GM13977 (cell line): ENCODE results near the gene DLEC1.

Experiments
- DNase-seq: peaks from one replicate; pipeline ENCODE4 v3.0.0; 2012; ENCODE audit warnings: low spot score
- in situ Hi-C: fragments of 300-500 bp; cut with MboI; formaldehyde crosslinking; loops from one replicate; pipeline ENCODE4 v1.12.0; 2022; ENCODE audit warnings: low sequenced_read_pairs, low pct_unique_long_range_greater_than_20kb, mixed read lengths, inconsistent platforms; ENCODE audit not compliant: unreplicated experiment
- TF ChIP-seq, protein P1 (sequence below): IDR thresholded peaks from 2 replicates; pipeline ENCODE4 v1.5.1; 2012; ENCODE audit warnings: mild to moderate bottlenecking, control low read depth; ENCODE audit not compliant: insufficient read depth; ENCODE audit errors: extremely low read depth, missing control alignments

Gene DLEC1

DNA sequence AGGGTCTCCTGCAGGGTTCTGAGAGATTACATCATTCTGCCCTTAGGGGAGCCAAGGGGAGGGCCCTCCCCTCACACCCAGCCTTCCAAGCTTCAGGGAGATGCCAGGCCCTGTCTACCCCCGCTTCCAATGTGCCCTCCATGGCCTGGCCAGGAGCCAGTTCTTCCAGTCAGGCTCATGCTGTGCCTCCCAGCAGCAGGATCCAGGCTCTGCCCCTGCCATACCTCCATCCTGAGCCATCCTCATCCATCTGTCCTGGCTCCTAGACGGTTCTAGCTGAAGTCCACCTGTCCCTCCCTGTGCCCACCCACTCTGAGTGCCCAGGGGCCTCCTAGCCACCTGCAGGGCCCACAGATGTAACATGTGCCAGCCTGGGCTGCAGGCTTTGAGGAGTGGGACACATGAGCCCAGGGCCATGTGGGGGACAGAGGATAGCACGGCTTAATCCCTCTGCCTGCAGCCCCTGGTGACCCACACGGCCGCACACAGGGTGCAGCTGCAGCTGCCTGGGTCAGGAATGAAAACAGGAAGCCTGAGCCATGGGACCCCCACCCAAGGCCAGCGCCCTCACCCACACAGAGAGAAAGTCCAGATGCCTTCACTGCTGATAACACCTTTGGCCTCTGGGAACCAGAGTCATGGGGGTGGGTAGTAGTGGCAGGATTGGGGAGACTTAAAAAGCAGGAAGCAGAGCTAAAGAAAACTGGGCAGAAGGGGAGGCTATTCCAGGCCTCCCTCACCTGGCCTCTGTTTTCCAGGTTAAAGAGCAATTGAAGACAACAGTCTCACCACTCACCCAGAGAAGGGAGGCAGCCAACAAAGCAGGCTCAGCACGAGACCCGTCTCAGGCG, 21.3 kb upstream of the DLEC1 start:
- DNase-seq: no peak
- in situ Hi-C loops: no loop called here
- TF ChIP-seq, protein P1, sequence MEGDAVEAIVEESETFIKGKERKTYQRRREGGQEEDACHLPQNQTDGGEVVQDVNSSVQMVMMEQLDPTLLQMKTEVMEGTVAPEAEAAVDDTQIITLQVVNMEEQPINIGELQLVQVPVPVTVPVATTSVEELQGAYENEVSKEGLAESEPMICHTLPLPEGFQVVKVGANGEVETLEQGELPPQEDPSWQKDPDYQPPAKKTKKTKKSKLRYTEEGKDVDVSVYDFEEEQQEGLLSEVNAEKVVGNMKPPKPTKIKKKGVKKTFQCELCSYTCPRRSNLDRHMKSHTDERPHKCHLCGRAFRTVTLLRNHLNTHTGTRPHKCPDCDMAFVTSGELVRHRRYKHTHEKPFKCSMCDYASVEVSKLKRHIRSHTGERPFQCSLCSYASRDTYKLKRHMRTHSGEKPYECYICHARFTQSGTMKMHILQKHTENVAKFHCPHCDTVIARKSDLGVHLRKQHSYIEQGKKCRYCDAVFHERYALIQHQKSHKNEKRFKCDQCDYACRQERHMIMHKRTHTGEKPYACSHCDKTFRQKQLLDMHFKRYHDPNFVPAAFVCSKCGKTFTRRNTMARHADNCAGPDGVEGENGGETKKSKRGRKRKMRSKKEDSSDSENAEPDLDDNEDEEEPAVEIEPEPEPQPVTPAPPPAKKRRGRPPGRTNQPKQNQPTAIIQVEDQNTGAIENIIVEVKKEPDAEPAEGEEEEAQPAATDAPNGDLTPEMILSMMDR: no peak

DNA sequence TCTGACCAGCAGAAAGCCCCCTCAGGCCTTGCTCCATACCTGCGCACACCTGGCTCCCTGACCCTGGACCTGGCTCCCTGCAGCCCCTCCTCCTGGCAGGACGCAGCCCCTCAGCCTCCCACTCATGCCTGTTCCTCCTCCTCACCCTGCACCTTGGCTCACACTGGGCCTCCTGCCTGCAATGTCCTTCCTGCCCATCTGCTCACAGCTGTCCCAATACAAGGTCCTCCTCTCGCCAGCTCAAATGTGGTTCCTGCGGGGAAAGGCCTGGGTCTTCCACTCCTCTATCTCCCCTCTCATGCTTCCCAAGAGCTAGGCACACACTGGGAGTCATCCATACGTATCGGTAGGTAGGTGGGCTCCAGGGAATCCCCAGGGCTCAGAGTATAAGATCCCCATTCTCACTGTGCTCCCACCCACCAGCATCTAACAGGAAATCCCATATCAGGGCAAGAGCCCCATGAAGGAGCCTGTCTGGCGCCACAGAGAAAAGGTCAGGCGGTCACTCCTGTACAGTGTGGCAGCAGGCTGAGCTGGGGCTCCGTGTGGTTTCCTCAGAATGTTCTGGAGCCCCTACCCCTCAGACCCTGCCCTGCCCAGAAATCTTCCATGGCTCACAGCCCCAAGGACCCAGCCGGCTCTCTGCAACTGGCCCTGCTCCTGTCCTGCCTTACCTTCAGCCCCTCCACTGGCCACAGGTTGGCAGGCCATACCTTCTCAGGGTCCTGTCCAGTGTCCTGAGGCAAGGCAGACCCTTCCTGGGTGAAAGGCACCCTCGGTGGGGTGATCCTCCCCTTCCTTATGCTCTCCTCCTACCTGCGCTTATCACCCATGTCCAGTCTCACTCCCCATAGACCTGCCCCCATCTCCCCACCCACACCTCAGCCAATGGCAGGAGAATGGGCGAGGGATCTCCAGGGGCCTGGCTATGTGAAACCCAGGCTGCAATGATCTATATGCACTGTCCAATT, 20.4 kb upstream of the DLEC1 start:
- TF ChIP-seq, protein P1: no peak
- DNase-seq: no peak
- in situ Hi-C loops: no loop called here

DNA sequence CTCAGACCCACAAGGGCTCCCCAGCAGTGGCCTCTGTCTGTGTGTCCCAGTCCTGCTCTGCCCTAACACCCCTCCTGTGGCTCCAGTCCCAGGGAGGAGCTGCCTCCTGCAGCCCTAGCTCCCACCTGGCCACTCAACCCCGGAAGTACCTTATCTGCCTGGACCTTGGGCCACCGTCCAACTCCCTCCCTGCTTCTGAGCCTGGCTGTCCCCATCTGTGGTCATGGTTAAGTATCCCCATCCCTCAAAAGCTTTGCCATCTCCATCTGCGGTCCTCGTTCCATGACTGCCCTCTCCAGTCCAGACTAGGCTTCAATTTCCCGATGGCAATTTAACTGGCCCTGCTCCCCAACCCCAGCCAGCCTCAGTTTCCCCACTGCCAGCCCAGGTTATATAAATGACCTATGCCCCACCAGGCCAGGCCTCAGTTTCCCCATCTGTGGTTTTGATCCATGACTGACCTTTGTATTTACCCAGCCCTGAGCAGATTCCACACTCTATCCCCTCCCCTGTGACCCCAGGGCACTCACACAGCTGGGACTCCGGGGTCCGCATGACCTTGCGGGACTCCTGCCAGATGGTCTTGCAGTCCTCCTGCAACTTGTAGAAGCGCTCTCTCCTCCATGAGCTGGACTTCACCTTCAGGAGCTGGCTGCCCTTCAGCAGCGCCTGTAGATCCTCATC, 19.2 kb upstream of the DLEC1 start:
- TF ChIP-seq, protein P1: no peak
- in situ Hi-C loops: no loop called here
- no peak for DNase-seq

DNA sequence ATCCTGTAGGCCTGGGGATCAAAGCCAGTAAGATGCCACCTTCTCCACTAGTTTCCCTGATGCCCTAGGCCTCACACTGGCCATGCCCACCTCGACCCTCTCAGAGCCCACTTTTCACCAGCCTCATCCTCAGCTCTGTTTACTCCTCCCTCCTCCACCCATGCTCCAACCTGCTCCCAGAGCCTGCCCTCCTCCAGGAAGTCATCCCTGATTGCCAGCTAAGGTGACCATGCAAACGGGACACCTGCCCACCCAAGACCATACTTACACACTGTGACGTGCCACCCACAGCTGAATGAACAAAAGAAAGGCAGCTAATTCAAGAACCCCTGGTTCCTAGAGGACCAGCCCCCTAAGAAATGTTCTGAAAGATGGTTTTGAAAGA, 18.7 kb upstream of the DLEC1 start:
- no peak for DNase-seq

DNA sequence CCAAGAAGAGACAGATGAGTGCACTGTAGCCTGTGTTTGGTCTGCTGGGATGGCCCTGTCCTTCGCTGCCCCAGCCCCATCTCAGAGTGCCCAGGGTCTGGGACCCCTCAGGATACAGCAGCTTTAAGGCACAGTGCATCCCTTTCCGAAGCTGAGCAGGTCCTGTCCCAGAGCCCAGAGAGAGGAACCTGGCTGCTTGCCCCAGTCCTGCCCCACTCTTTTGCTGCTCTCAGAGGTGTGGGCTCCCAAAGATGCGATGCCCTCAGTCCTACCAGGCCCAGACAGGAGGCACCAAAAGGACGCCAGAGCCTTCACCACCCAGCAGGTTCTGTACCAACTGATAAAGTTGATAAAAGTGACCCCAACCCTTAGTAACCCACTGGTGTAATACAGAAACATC, 17.8 kb upstream of the DLEC1 start:
- in situ Hi-C loops: no loop called here
- DNase-seq: no peak
- TF ChIP-seq, protein P1: no peak

More for the DNA sequence above, 18.7 kb upstream of the DLEC1 start:
- TF ChIP-seq, protein P1: no peak
- in situ Hi-C loops: no loop called here

DNA sequence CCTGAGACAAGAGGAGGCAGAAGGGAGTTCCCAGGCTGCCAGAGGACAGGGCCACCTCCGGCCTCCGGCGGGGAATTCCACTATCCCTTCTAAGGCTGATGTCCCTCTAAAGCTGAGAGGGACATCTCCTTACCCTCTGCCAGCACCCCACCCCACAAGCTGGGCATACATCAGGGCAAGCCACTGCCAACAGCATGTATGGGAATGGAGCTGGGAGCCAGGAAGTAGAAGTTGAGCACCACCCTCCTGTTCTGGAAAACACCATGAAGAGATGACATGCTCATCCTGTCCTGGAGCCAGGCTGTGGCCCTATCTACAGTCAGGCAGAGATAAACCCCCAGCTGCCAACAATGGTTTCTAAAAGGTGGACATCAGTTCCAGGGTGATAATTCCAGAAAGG, 16.7 kb upstream of the DLEC1 start:
- TF ChIP-seq, protein P1: no peak
- no peak for DNase-seq
- in situ Hi-C loops: no loop called here
